T-helper 1 cell treated with Interleukin-12 subunit alpha and Interleukin-12 subunit beta and Interleukin-4 antibody, amounts not matched to agents 30 ng/mL and 1 ng/mL, for 36 hours (primary cell): Measurements from ENCODE around the gene ITPRID2. TPM values are rescaled to one million over a fixed set of nuclear protein-coding genes. Genes with fewer than 3 reads are reported as not detected.

ENCODE experiments used
- intact Hi-C: fragments of 100-400 bp; cut with micrococcal nuclease; formaldehyde crosslinking; loops from one replicate; pipeline ENCODE4 v1.15.1; 2024
- total RNA-seq: library from RNA; stranded (reverse); gene quantifications from 2 replicates; pipeline ENCODE4 v1.2.3, GENCODE V29; 2022

ITPRID2 gene
- total RNA-seq, 1 donor from 2014 or later = 48.1 TPM

- intact Hi-C loops = no loop called here
These were observed 12.2 kb upstream of the ITPRID2 start for GRCh38 chr2:181879295-181879694.

- intact Hi-C loops = no loop called here
These were observed 9.1 kb upstream of the ITPRID2 start for GRCh38 chr2:181882246-181883020.

GRCh38 chr2:181884601-181885000, 6.9 kb upstream of the ITPRID2 start:
- intact Hi-C loops = no loop called here

- intact Hi-C loops = no loop called here
These were observed 6.4 kb upstream of the ITPRID2 start for GRCh38 chr2:181885096-181885495.

GRCh38 chr2:181886192-181886591, 5.3 kb upstream of the ITPRID2 start:
- intact Hi-C loops = no loop called here

GRCh38 chr2:181887045-181887444, 4.5 kb upstream of the ITPRID2 start:
- intact Hi-C loops = no loop called here

- intact Hi-C loops = loop anchor here (5.0 to 10.0 kb wide), 6 partner anchors 432 to 1233 kb away; partner anchors contain the start of genes ITGA4, NCKAP1 and NUP35
These were observed 1.8 kb upstream of the ITPRID2 start for GRCh38 chr2:181889776-181890175.

- intact Hi-C loops = loop anchor here (5.0 to 10.0 kb wide), 6 partner anchors 433 to 1232 kb away; partner anchors contain the start of genes ITGA4, NCKAP1 and NUP35
These were observed 1.3 kb upstream of the ITPRID2 start for GRCh38 chr2:181890271-181890670.

- intact Hi-C loops = loop anchor here (1.0 to 10.0 kb wide), 13 partner anchors 10 to 1886 kb away; partner anchors contain the start of genes DNAJC10, ITGA4, NCKAP1 and NUP35
These were observed 652 bp downstream of the ITPRID2 start for GRCh38 chr2:181891966-181892798.

- intact Hi-C loops = loop anchor here (1.0 to 10.0 kb wide), 10 partner anchors 9 to 1229 kb away; partner anchors contain the start of genes DNAJC10, ITGA4, NCKAP1 and NUP35
These were observed 1.4 kb downstream of the ITPRID2 start for GRCh38 chr2:181892799-181893435.

GRCh38 chr2:181894381-181894780, 2.9 kb downstream of the ITPRID2 start:
- intact Hi-C loops = loop anchor here (5.0 to 10.0 kb wide), 6 partner anchors 437 to 1228 kb away; partner anchors contain the start of genes ITGA4, NCKAP1 and NUP35

GRCh38 chr2:181895818-181896217, 4.3 kb downstream of the ITPRID2 start:
- intact Hi-C loops = loop anchor here (10.0 kb wide), 1 partner anchor 759 kb away; no protein-coding TSS in a partner anchor

- intact Hi-C loops = loop anchor here (10.0 kb wide), 1 partner anchor 759 kb away; no protein-coding TSS in a partner anchor
These were observed 4.8 kb downstream of the ITPRID2 start for GRCh38 chr2:181896286-181896685.

GRCh38 chr2:181900007-181900651, 8.6 kb downstream of the ITPRID2 start:
- intact Hi-C loops = no loop called here

- intact Hi-C loops = loop anchor here (1.0 kb wide), 1 partner anchor 10 kb away; no protein-coding TSS in a partner anchor
These were observed 11.1 kb downstream of the ITPRID2 start for GRCh38 chr2:181902625-181903024.

- intact Hi-C loops = loop anchor here (1.0 kb wide), 2 partner anchors 161 to 827 kb away; no protein-coding TSS in a partner anchor
These were observed 12.6 kb downstream of the ITPRID2 start for GRCh38 chr2:181904022-181904632.

GRCh38 chr2:181907057-181907456, 15.5 kb downstream of the ITPRID2 start:
- intact Hi-C loops = no loop called here

GRCh38 chr2:181907635-181908034, 16.1 kb downstream of the ITPRID2 start:
- intact Hi-C loops = no loop called here

GRCh38 chr2:181910028-181910831, 18.7 kb downstream of the ITPRID2 start:
- intact Hi-C loops = no loop called here
